Transverse colon (tissue), 3 donors: ENCODE data around the gene EIF2S2.

Experiments
- POLR2A ChIP-seq: fragments of 450-650 bp; IDR thresholded peaks from one replicate; pipeline ENCODE4 v1.6.1; 2016; ENCODE audit warnings: antibody characterized with exemption, mild to moderate bottlenecking, moderate library complexity
- TF ChIP-seq, protein P1 (sequence below), 5 experiments: fragments of 200-600 bp in 3 of 5; fragments of 450-650 bp in 2 of 5; sonication (generic) in 3 of 5; IDR thresholded peaks; 1 replicate in 2 of 5; 2 replicates in 3 of 5; pipeline ENCODE4 v1.5.1; 2016 to 2017; ENCODE audit warnings: antibody characterized with exemption in 5 of 5, inconsistent platforms in 3 of 5, mild to moderate bottlenecking in 2 of 5, moderate library complexity in 1 of 5

GRCh38 chr20:34061695-34062094 lies 50.3 kb downstream of the EIF2S2 start:
- TF ChIP-seq, protein P1, sequence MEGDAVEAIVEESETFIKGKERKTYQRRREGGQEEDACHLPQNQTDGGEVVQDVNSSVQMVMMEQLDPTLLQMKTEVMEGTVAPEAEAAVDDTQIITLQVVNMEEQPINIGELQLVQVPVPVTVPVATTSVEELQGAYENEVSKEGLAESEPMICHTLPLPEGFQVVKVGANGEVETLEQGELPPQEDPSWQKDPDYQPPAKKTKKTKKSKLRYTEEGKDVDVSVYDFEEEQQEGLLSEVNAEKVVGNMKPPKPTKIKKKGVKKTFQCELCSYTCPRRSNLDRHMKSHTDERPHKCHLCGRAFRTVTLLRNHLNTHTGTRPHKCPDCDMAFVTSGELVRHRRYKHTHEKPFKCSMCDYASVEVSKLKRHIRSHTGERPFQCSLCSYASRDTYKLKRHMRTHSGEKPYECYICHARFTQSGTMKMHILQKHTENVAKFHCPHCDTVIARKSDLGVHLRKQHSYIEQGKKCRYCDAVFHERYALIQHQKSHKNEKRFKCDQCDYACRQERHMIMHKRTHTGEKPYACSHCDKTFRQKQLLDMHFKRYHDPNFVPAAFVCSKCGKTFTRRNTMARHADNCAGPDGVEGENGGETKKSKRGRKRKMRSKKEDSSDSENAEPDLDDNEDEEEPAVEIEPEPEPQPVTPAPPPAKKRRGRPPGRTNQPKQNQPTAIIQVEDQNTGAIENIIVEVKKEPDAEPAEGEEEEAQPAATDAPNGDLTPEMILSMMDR (IDR thresholded peaks at IDR 0.05) = no peak
- no peak for TF ChIP-seq POLR2A
